ENCODE results near the gene PHF21A. TPM values are rescaled to one million over a fixed set of nuclear protein-coding genes. Genes with fewer than 3 reads are reported as not detected.
A peak's percentile ranks its signal among the peaks of the same experiment; 100 is the strongest.

The PHF21A gene
- total and polyA plus RNA-seq, 2 donors, result 24.3 to 36.6 TPM

DNA sequence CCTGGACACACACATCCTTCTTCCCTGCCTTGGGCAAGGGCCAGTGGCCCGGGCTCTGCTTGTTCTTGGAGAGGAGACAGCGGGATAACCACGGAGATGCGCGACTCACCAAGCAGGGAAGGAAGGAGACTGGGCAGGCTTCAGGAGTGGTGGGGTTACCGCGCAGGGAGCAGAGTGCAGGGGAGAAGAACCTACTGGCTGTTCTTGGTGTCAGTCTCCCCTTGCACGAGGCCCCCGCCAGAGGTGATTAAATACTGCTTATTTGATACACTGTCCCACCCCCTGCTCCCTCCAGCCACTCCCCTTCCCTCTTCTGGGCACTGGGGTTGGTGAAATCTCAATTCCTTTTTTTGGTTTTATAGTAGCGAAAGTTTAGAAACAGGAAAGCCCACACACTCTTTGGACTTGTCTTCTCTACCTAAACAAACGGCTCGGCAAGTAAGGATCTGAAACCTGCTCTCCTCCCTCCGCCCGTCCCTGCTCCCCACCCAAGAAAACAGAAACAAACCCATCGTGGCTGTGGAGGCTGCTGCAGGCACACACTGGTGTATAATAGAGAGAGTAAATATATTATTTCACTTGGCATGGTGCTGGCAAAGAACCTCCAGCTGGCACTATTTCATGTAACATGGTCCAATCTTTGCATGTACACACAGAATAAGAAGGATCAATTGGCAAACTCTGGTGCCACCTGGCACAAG lies 188.0 kb downstream of the PHF21A start:
- H3K27ac ChIP-seq (ENCODE audit: low read depth), result no peak overlapping the region
- WGBS, result 77% methylated on average over 15 of the region's 15 CpGs
- no peak for DNase-seq (ENCODE audit: extremely low spot score)
- no peak overlapping the region for H3K4me3 ChIP-seq (ENCODE audit: low read depth, low read length)
- no peaks in the 10 kb centered on the region for H3K4me1 ChIP-seq (ENCODE audit: insufficient read depth)
- H3K36me3 ChIP-seq (ENCODE audit: insufficient read depth), result peaks cover 6% of the 10 kb centered on the region

DNA sequence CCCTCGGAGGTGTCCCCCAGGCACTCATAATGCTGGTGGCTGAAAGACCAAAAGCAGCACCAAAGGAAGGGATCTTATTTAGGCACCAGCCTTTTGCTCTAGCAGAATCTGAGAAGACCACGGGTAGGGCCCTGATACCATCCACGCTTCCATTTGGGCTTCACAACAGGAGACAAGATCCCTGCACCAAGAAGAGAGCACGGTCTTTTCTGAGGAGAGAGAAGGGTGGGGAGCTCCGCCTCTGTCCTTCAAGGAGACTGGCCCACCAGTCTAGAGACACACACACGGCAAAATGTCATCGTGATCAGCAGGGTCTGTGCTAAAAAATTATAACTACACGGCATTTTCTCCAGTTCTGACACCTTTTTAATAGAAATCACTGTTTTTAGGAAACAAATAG lies 189.0 kb downstream of the PHF21A start:
- H3K27ac ChIP-seq (ENCODE audit: low read depth), result no peak overlapping the region
- no peak overlapping the region for H3K4me3 ChIP-seq (ENCODE audit: low read depth, low read length)
- WGBS, result 89% methylated on average over 8 of the region's 8 CpGs
- H3K36me3 ChIP-seq (ENCODE audit: insufficient read depth), result peaks cover 6% of the 10 kb centered on the region
- no peak for DNase-seq (ENCODE audit: extremely low spot score)
- no peaks in the 10 kb centered on the region for H3K4me1 ChIP-seq (ENCODE audit: insufficient read depth)

DNA sequence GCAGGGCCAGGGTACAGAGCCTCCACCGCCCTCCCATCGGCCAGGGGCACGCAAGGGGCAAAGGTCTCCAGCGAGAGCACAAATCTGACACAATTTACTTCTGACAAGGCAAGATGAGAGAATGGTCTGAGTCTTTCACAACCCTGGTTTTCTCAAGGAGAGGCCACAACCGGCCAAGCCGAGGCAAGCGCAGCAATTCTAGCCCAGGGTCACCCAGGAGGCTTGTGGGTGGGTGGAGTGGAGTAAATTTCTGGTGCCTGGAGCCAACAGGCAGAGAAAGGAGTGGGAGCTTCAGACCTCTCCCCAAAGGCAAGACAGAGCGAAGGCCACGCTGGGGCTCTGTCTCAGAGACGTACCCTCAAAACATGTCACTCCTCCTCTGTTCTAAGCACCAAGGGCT lies 189.5 kb downstream of the PHF21A start:
- Histone ChIP-seq H3K27ac (ENCODE audit: low read depth) (no peak overlapping the region), H3K36me3 (ENCODE audit: insufficient read depth) (peaks cover 6% of the 10 kb centered on the region), H3K4me3 (ENCODE audit: low read depth, low read length) (no peak overlapping the region), H3K4me1 (ENCODE audit: insufficient read depth) (no peaks in the 10 kb centered on the region)
- no peak for DNase-seq (ENCODE audit: extremely low spot score)
- WGBS, result 89% methylated on average over 10 of the region's 10 CpGs

DNA sequence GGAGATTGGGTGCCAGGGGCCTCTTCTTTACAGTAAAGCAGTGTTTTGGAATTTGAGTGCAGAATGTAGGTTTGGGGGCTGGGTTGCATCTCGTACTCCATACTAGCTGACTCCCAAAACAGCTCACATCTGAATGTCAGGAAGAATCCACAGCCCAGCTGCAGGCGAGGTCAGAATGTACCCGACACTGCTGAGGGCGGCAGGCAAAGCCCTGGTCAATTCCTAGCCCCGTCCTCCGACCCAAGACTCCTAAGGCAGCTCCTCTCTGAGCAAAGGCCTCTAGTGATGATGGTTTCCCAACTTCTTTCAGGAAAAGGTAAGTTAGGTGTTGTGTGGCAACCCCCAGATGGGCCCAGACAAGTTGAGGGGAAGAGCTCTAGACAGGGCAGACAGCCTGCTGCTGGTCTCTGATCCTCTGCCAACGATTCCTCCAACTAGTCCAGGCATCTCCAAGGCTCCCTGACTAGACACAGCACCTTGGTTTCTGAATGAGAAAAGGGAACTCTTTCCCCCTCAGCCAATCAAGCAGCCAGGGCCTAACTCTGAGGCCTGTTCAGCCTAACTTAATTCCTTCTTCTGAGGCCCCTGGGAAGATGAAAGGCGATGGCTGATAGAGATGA lies 190.2 kb downstream of the PHF21A start:
- no peak overlapping the region for H3K27ac ChIP-seq (ENCODE audit: low read depth)
- peak; percentile 15 for DNase-seq (ENCODE audit: extremely low spot score)
- 73% methylated on average over 8 of the region's 8 CpGs for WGBS
- H3K4me3 ChIP-seq (ENCODE audit: low read depth, low read length), result no peak overlapping the region
- H3K4me1 ChIP-seq (ENCODE audit: insufficient read depth), result no peaks in the 10 kb centered on the region
- H3K36me3 ChIP-seq (ENCODE audit: insufficient read depth), result peaks cover 6% of the 10 kb centered on the region

DNA sequence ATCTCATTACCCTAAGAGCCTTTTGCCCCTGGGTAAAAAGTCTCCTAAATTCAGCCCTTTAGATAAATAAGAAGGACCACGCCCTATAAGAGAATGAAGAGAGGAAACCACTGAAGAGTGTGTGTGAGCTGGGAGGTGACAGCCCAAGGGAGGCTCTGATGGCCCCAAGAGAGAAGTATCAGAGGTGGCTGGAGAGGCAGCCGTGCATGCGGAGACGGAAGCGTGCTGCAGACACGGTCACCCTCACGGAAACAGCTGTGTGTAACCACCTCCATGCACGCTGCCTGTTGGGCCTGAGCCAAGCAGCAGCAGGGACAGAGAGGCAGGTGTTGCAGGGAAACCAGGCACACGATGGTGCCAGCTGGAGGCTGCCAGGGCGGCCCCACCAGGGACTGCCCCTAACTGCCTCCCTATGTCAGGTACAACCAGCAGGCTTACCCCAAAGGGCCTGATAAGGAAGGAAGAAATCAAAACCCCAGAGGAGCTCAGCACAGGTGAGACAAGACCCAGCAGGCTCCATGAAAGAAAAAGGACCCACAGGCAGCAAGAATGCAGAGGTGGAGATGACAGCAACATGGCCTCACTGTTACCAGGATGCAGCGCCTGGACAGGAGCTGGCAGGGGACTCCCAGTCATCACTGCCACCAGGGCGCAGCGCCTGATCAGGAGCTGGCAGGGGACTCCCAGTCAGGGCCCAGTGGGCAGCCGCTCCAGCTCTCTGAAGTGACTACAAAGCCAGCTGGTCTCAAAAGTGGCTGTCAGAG lies 191.0 kb downstream of the PHF21A start:
- Histone ChIP-seq H3K27ac (ENCODE audit: low read depth) (no peak overlapping the region), H3K36me3 (ENCODE audit: insufficient read depth) (peaks cover 6% of the 10 kb centered on the region), H3K4me3 (ENCODE audit: low read depth, low read length) (no peak overlapping the region), H3K4me1 (ENCODE audit: insufficient read depth) (no peaks in the 10 kb centered on the region)
- no peak for DNase-seq (ENCODE audit: extremely low spot score)
- WGBS, result 72% methylated on average over 14 of the region's 14 CpGs

DNA sequence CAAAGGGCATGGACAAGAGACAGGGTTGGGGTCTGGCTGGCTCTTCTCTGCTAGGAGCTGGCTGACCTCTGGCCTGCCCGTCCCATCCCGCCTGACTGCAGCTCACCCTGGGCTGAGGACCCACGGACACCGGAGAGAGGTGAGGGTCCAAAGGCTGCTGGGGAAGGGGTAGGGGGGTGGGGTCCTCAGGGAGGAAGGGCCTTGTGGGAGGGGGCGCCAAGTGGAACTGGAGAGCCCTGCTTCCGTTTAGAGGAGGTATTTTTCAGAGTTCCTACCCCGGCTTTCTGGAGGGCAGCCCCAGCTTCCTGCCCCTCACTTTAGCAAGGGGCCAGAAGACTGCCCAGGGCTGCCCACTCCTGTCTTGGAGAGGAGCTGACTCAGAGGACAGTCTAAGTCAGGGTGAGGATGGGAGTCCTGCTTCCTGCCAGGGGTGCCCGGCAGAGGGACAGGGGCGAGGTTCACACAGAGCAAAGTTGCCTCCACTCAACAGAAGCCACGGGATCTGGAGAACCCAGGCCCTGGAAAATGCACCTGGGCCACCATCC lies 191.7 kb downstream of the PHF21A start:
- Histone ChIP-seq H3K36me3 (ENCODE audit: insufficient read depth) (peaks cover 3% of the 10 kb centered on the region), H3K4me1 (ENCODE audit: insufficient read depth) (no peaks in the 10 kb centered on the region), H3K27ac (ENCODE audit: low read depth) (no peak overlapping the region), H3K4me3 (ENCODE audit: low read depth, low read length) (no peak overlapping the region)
- 72% methylated on average over 10 of the region's 10 CpGs for WGBS
- no peak for DNase-seq (ENCODE audit: extremely low spot score)

DNA sequence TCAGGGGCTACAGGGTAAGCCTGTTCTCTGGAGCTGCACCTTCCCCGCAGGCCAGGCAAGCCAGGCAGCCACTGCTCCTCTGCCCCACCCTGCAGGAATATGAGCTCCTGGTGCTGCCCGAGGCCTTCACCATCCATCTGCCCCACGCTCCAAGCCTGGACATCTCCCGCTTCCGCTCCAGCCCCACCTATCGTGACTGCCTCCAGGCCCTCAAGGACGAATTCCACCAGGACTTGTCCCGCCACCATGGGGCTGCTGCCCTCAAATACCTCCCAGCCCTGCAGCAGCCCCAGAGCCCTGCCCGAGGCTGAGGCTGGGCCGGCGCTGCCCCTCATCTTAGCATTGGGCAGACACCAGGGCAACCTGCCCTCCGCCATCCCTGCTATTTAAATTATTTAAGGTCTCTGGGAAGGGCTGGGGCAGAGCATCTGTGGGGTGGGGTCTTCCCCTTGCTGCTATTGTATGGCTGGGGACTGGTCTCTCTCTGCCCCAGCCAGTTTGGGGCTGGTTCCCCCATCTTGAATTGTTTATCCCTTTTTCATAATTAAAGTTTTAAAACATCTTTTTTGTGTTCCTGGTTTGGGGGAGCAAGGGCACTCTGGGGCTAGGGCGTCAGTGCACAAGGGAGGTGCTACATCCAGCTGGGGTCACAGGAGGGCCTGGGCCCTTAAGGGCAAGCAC lies 192.6 kb downstream of the PHF21A start:
- peaks cover under 1% of the 10 kb centered on the region for H3K36me3 ChIP-seq (ENCODE audit: insufficient read depth)
- DNase-seq (ENCODE audit: extremely low spot score), result no peak
- H3K4me1 ChIP-seq (ENCODE audit: insufficient read depth), result no peaks in the 10 kb centered on the region
- 78% methylated on average over 13 of the region's 13 CpGs for WGBS
- no peak overlapping the region for H3K4me3 ChIP-seq (ENCODE audit: low read depth, low read length)
- no peak overlapping the region for H3K27ac ChIP-seq (ENCODE audit: low read depth)

DNA sequence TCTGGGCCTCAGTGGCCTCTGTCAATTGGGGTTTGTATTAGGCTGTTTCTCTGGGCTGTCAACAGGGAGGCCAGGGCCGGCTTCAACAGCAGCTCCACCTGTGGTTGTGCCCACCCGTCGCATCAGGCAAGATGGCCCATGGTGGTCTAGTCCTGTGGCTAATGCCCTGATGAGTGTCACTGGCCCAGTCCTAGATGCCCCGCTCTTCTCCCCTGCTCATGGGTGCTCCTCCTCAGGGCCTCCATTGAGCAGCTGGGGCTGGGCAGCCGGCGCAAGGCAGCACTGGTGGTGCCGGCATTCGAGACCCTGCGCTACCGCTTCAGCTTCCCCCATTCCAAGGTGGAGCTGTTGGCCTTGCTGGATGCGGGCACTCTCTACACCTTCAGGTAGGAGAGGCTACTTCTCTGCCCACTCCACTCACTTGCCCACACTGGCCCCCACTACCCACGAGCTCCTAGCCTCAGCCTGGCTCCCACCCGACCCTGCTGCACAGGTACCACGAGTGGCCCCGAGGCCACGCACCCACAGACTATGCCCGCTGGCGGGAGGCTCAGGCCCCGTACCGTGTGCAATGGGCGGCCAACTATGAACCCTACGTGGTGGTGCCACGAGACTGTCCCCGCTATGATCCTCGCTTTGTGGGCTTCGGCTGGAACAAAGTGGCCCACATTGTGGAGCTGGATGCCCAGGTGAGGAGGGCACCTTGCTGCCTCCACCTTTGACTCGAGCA lies 193.4 kb downstream of the PHF21A start:
- H3K36me3 ChIP-seq (ENCODE audit: insufficient read depth), result no peaks in the 10 kb centered on the region
- WGBS, result 93% methylated on average over 27 of the region's 27 CpGs
- no peak for DNase-seq (ENCODE audit: extremely low spot score)
- no peak overlapping the region for H3K27ac ChIP-seq (ENCODE audit: low read depth)
- H3K4me1 ChIP-seq (ENCODE audit: insufficient read depth), result peaks cover 1% of the 10 kb centered on the region
- no peak overlapping the region for H3K4me3 ChIP-seq (ENCODE audit: low read depth, low read length)

DNA sequence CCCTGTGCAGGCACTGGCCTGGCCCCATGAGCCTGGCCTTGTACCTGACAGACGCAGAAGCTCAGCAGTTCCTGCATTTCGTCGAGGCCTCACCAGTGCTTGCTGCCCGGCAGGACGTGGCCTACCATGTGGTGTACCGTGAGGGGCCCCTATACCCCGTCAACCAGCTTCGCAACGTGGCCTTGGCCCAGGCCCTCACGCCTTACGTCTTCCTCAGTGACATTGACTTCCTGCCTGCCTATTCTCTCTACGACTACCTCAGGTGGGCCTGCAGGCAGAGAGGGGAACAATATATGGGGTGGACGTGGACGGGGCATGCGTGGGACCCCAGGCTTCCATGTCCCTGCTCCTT lies 193.9 kb downstream of the PHF21A start:
- no peak overlapping the region for H3K4me3 ChIP-seq (ENCODE audit: low read depth, low read length)
- H3K36me3 ChIP-seq (ENCODE audit: insufficient read depth), result no peaks in the 10 kb centered on the region
- 76% methylated on average over 15 of the region's 15 CpGs for WGBS
- DNase-seq (ENCODE audit: extremely low spot score), result no peak
- H3K27ac ChIP-seq (ENCODE audit: low read depth), result no peak overlapping the region
- H3K4me1 ChIP-seq (ENCODE audit: insufficient read depth), result peaks cover 1% of the 10 kb centered on the region

DNA sequence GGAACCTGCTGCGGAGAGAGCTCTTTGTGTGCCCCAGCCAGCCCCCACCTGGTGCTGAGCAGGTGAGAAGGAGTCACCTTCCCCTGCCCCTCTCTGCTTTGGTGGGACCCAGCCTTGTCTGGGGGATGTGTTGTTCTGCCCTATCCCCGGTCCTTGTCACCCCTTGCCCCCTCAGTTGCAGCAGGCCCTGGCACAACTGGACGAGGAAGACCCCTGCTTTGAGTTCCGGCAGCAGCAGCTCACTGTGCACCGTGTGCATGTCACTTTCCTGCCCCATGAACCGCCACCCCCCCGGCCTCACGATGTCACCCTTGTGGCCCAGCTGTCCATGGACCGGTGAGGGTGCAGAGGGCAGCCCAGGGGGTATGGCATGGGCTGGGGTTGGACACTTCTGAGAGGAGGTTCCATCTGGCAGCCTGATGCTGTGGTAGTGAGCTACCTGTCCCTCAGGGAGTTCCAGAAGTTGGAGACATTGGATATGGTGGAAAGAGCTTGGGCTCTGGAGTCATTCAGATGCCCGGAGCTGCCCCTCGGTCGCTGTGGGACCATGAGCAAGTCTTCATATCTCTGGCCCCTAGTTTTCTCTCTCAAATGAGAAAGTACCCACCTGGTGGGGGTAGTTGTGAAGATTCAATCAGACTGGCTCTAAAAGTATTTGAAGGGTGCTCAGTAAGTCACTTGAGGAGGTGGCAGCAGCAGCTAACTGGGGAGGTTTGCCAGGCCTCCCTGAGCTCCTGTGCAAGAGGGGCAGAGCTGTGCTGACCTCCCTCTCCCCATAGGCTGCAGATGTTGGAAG lies 194.5 kb downstream of the PHF21A start:
- 91% methylated on average over 12 of the region's 12 CpGs for whole genome bisulfite sequencing
- H3K36me3 ChIP-seq (ENCODE audit: insufficient read depth), result no peaks in the 10 kb centered on the region
- H3K27ac ChIP-seq (ENCODE audit: low read depth), result no peak overlapping the region
- peaks cover 1% of the 10 kb centered on the region for H3K4me1 ChIP-seq (ENCODE audit: insufficient read depth)
- H3K4me3 ChIP-seq (ENCODE audit: low read depth, low read length), result no peak overlapping the region
- DNase-seq (ENCODE audit: extremely low spot score), result no peak

DNA sequence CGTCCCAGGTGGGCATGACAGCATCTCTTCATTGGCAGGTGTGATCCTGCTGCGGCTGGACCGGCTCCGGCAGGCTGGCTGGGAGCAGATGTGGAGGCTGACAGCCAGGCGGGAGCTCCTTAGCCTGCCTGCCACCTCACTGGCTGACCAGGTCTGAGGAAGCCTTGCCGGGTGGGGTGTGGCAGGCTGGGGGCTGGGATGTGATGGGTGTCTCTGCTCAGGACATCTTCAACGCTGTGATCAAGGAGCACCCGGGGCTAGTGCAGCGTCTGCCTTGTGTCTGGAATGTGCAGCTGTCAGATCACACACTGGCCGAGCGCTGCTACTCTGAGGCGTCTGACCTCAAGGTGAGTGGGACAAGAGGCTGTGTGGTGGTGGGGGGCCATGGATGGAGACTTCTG lies 195.3 kb downstream of the PHF21A start:
- WGBS, result 62% methylated on average over 12 of the region's 12 CpGs

DNA sequence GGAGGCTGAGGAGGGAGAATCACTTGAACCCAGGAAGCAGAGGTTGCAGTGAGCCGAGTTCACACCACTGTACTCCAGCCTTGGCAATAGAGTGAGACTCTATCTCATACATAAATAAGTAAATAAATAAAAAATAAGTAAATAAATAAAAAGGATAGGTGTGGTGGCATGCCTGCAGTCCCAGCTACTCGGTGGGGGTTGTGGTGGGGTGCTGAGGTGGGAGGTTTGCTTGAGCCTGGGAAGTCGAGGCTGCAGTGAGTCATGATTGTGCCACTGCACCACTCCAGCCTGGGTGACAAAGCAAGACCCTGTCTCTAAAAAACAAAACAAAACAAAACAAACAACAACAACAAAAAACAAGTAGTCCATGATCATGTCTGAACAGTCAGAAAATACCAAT lies 195.7 kb downstream of the PHF21A start:
- no peak for DNase-seq (ENCODE audit: extremely low spot score)
- WGBS, result 84% methylated on average over 3 of the region's 3 CpGs

More for the DNA sequence above, 195.3 kb downstream of the PHF21A start:
- Histone ChIP-seq H3K4me3 (ENCODE audit: low read depth, low read length) (no peak overlapping the region), H3K27ac (ENCODE audit: low read depth) (no peak overlapping the region), H3K4me1 (ENCODE audit: insufficient read depth) (peaks cover 1% of the 10 kb centered on the region), H3K36me3 (ENCODE audit: insufficient read depth) (no peaks in the 10 kb centered on the region)
- DNase-seq (ENCODE audit: extremely low spot score), result no peak

More for the DNA sequence above, 195.7 kb downstream of the PHF21A start:
- Histone ChIP-seq H3K4me3 (ENCODE audit: low read depth, low read length) (no peak overlapping the region), H3K36me3 (ENCODE audit: insufficient read depth) (no peaks in the 10 kb centered on the region), H3K4me1 (ENCODE audit: insufficient read depth) (peaks cover 1% of the 10 kb centered on the region), H3K27ac (ENCODE audit: low read depth) (no peak overlapping the region)

Data from urinary bladder (tissue), 4 donors.